Measurements from ENCODE around the gene NIPBL. TPM values are rescaled to one million over a fixed set of nuclear protein-coding genes. Genes with fewer than 3 reads are reported as not detected.
"Not testable (repeated sequence)": the region's sequence is repeated elsewhere in the genome, so short reads cannot be mapped to it uniquely, and the experiment has no call there.

Gene NIPBL
- polyA plus RNA-seq, 2 donors, result 10.9 to 16.1 TPM

GRCh38 chr5:36917358-36917757 lies 40.8 kb downstream of the NIPBL start:
- H3K4me1 ChIP-seq (ENCODE audit: control insufficient read depth in 2 of 2, insufficient read depth in 2 of 2, low read length in 1 of 2); H3K4me3 ChIP-seq (ENCODE audit: low read depth in 1 of 2, low read length in 2 of 2); H3K27ac ChIP-seq (ENCODE audit: low read depth in 2 of 2, low read length in 1 of 2); H3K9me3 ChIP-seq (ENCODE audit: control insufficient read depth in 2 of 2, insufficient read depth in 1 of 2, low read depth in 1 of 2, low read length in 1 of 2); H3K36me3 ChIP-seq (ENCODE audit: control insufficient read depth in 2 of 2, insufficient read depth in 2 of 2, low read length in 1 of 2); H3K27me3 ChIP-seq (ENCODE audit: control insufficient read depth in 1 of 2, insufficient read depth in 2 of 2, low read length in 2 of 2): not testable (repeated sequence)
- 66 to 74% methylated on average over 1 of the region's 1 CpG for WGBS, 2 donors

- H3K36me3 ChIP-seq (ENCODE audit: control insufficient read depth in 2 of 2, insufficient read depth in 2 of 2, low read length in 1 of 2), result no peaks in the 10 kb centered on the region
- no peaks in the 10 kb centered on the region for H3K27me3 ChIP-seq (ENCODE audit: control insufficient read depth in 1 of 2, insufficient read depth in 2 of 2, low read length in 2 of 2)
- 50 to 58% methylated on average over 2 of the region's 2 CpGs for WGBS, 2 donors
- no peaks in the 10 kb centered on the region for H3K9me3 ChIP-seq (ENCODE audit: control insufficient read depth in 2 of 2, insufficient read depth in 1 of 2, low read depth in 1 of 2, low read length in 1 of 2)
- H3K4me3 ChIP-seq (ENCODE audit: low read depth in 1 of 2, low read length in 2 of 2), result no peak overlapping the region
- H3K4me1 ChIP-seq (ENCODE audit: control insufficient read depth in 2 of 2, insufficient read depth in 2 of 2, low read length in 1 of 2), result no peaks in the 10 kb centered on the region
- H3K27ac ChIP-seq (ENCODE audit: low read depth in 2 of 2, low read length in 1 of 2), result no peak overlapping the region
Observed at GRCh38 chr5:36919238-36919637, 42.7 kb downstream of the NIPBL start.

GRCh38 chr5:36919650-36920049 lies 43.1 kb downstream of the NIPBL start:
- Histone ChIP-seq H3K9me3 (ENCODE audit: control insufficient read depth in 2 of 2, insufficient read depth in 1 of 2, low read depth in 1 of 2, low read length in 1 of 2) (no peaks in the 10 kb centered on the region), H3K4me3 (ENCODE audit: low read depth in 1 of 2, low read length in 2 of 2) (no peak overlapping the region), H3K4me1 (ENCODE audit: control insufficient read depth in 2 of 2, insufficient read depth in 2 of 2, low read length in 1 of 2) (no peaks in the 10 kb centered on the region), H3K27me3 (ENCODE audit: control insufficient read depth in 1 of 2, insufficient read depth in 2 of 2, low read length in 2 of 2) (no peaks in the 10 kb centered on the region), H3K27ac (ENCODE audit: low read depth in 2 of 2, low read length in 1 of 2) (no peak overlapping the region), H3K36me3 (ENCODE audit: control insufficient read depth in 2 of 2, insufficient read depth in 2 of 2, low read length in 1 of 2) (no peaks in the 10 kb centered on the region)

- no peaks in the 10 kb centered on the region for H3K27me3 ChIP-seq (ENCODE audit: control insufficient read depth in 1 of 2, insufficient read depth in 2 of 2, low read length in 2 of 2)
- H3K4me1 ChIP-seq (ENCODE audit: control insufficient read depth in 2 of 2, insufficient read depth in 2 of 2, low read length in 1 of 2), result no peaks in the 10 kb centered on the region
- H3K4me3 ChIP-seq (ENCODE audit: low read depth in 1 of 2, low read length in 2 of 2), result no peak overlapping the region
- H3K36me3 ChIP-seq (ENCODE audit: control insufficient read depth in 2 of 2, insufficient read depth in 2 of 2, low read length in 1 of 2), result no peaks in the 10 kb centered on the region
- 18 to 22% methylated on average over 1 of the region's 1 CpG for WGBS, 2 donors
- H3K27ac ChIP-seq (ENCODE audit: low read depth in 2 of 2, low read length in 1 of 2), result no peak overlapping the region
- no peaks in the 10 kb centered on the region for H3K9me3 ChIP-seq (ENCODE audit: control insufficient read depth in 2 of 2, insufficient read depth in 1 of 2, low read depth in 1 of 2, low read length in 1 of 2)
Observed at GRCh38 chr5:36928947-36929346, 52.4 kb downstream of the NIPBL start.

DNA sequence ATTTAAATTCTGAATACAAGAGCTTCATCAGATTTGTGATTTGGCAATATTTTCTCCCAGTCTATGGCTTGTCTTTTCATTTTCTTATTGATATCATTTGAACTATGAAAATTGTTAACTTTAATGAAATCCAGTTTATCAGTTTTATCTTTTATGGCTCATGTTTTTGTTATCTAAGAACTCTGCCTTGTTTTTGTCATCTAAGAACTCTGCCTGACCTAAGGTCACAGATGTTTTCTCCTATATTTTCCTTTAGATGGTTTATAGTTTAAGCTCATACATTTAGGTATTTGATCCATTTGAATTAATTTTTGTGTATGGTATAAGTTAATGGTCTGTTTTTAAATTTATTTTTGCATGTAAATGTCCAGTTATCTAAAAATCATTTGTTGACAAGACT lies 52.9 kb downstream of the NIPBL start:
- no peaks in the 10 kb centered on the region for H3K4me1 ChIP-seq (ENCODE audit: control insufficient read depth in 2 of 2, insufficient read depth in 2 of 2, low read length in 1 of 2)
- no peaks in the 10 kb centered on the region for H3K36me3 ChIP-seq (ENCODE audit: control insufficient read depth in 2 of 2, insufficient read depth in 2 of 2, low read length in 1 of 2)
- H3K9me3 ChIP-seq (ENCODE audit: control insufficient read depth in 2 of 2, insufficient read depth in 1 of 2, low read depth in 1 of 2, low read length in 1 of 2), result no peaks in the 10 kb centered on the region
- H3K27ac ChIP-seq (ENCODE audit: low read depth in 2 of 2, low read length in 1 of 2), result no peak overlapping the region
- H3K27me3 ChIP-seq (ENCODE audit: control insufficient read depth in 1 of 2, insufficient read depth in 2 of 2, low read length in 2 of 2), result no peaks in the 10 kb centered on the region
- H3K4me3 ChIP-seq (ENCODE audit: low read depth in 1 of 2, low read length in 2 of 2), result no peak overlapping the region

GRCh38 chr5:36932056-36932455 lies 55.5 kb downstream of the NIPBL start:
- 92 to 95% methylated on average over 4 of the region's 4 CpGs for WGBS, 2 donors
- H3K4me1 ChIP-seq (ENCODE audit: control insufficient read depth in 2 of 2, insufficient read depth in 2 of 2, low read length in 1 of 2), result no peaks in the 10 kb centered on the region
- no peaks in the 10 kb centered on the region for H3K9me3 ChIP-seq (ENCODE audit: control insufficient read depth in 2 of 2, insufficient read depth in 1 of 2, low read depth in 1 of 2, low read length in 1 of 2)
- no peak overlapping the region for H3K4me3 ChIP-seq (ENCODE audit: low read depth in 1 of 2, low read length in 2 of 2)
- no peaks in the 10 kb centered on the region for H3K36me3 ChIP-seq (ENCODE audit: control insufficient read depth in 2 of 2, insufficient read depth in 2 of 2, low read length in 1 of 2)
- no peak overlapping the region for H3K27ac ChIP-seq (ENCODE audit: low read depth in 2 of 2, low read length in 1 of 2)
- H3K27me3 ChIP-seq (ENCODE audit: control insufficient read depth in 1 of 2, insufficient read depth in 2 of 2, low read length in 2 of 2), result no peaks in the 10 kb centered on the region

DNA sequence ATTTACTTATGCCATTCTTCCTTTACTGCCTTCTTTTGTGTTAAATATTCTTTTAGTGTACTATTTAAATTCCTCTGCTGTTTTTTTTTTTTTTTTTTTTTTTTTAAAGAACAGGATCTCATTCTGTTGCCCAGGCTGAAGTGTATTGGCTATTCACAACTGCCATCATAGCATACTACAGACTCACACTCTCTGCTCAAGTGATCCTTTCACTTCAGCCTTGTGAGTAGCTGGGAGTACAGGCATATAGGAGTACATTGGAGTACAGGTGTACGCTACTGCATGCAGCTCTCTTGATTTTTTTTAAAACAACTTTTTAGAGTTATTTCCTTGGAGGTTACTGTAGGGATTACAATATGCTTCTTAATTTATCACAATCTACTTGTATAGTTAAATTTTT lies 56.1 kb downstream of the NIPBL start:
- WGBS, 2 donors, result 97% methylated on average over 1 of the region's 1 CpG
- Histone ChIP-seq H3K4me1 (ENCODE audit: control insufficient read depth in 2 of 2, insufficient read depth in 2 of 2, low read length in 1 of 2) (no peaks in the 10 kb centered on the region), H3K9me3 (ENCODE audit: control insufficient read depth in 2 of 2, insufficient read depth in 1 of 2, low read depth in 1 of 2, low read length in 1 of 2) (no peaks in the 10 kb centered on the region), H3K27ac (ENCODE audit: low read depth in 2 of 2, low read length in 1 of 2) (no peak overlapping the region), H3K27me3 (ENCODE audit: control insufficient read depth in 1 of 2, insufficient read depth in 2 of 2, low read length in 2 of 2) (no peaks in the 10 kb centered on the region), H3K36me3 (ENCODE audit: control insufficient read depth in 2 of 2, insufficient read depth in 2 of 2, low read length in 1 of 2) (no peaks in the 10 kb centered on the region), H3K4me3 (ENCODE audit: low read depth in 1 of 2, low read length in 2 of 2) (no peak overlapping the region)

DNA sequence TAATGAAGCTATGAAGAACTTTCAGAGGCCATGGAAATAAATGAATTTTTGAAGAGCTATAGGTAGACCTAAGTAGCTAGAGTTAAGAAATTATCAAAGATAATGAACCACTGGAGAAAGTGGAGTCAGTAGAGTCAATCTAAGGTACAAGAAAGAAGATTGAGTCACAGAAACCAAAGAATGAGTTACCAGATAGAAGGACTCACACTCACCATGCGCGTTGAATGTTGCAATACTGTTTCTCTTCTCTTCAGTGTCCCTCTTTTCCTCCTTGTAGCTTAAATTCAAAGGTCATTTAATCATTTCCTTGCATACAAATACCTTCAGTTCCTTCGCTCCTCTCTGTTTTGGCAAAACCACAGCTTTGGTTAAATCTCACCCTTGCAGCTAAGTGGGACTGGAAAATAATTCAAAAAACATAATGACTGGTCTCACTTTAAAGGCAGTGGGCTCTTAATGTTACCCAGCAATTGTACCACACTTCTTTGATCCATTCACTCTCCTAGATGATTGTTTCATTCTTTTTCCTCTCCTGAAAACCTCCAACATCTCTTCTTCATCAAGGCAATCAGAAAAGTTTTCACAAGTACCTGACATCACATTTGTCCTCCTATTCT lies 58.3 kb downstream of the NIPBL start:
- no peaks in the 10 kb centered on the region for H3K27me3 ChIP-seq (ENCODE audit: control insufficient read depth in 1 of 2, insufficient read depth in 2 of 2, low read length in 2 of 2)
- H3K9me3 ChIP-seq (ENCODE audit: control insufficient read depth in 2 of 2, insufficient read depth in 1 of 2, low read depth in 1 of 2, low read length in 1 of 2), result no peaks in the 10 kb centered on the region
- WGBS, 2 donors, result 89 to 90% methylated on average over 3 of the region's 3 CpGs

GRCh38 chr5:36935805-36936204 lies 59.2 kb downstream of the NIPBL start:
- H3K4me1 ChIP-seq (ENCODE audit: control insufficient read depth in 2 of 2, insufficient read depth in 2 of 2, low read length in 1 of 2), result peaks cover 0 to 2% of the 10 kb centered on the region in 2 donors
- H3K36me3 ChIP-seq (ENCODE audit: control insufficient read depth in 2 of 2, insufficient read depth in 2 of 2, low read length in 1 of 2), result no peaks in the 10 kb centered on the region

More for the DNA sequence above, 58.3 kb downstream of the NIPBL start:
- Histone ChIP-seq H3K4me1 (ENCODE audit: control insufficient read depth in 2 of 2, insufficient read depth in 2 of 2, low read length in 1 of 2) (peaks cover 0 to 2% of the 10 kb centered on the region in 2 donors), H3K36me3 (ENCODE audit: control insufficient read depth in 2 of 2, insufficient read depth in 2 of 2, low read length in 1 of 2) (no peaks in the 10 kb centered on the region), H3K4me3 (ENCODE audit: low read depth in 1 of 2, low read length in 2 of 2) (no peak overlapping the region), H3K27ac (ENCODE audit: low read depth in 2 of 2, low read length in 1 of 2) (no peak overlapping the region)

GRCh38 chr5:36936309-36936708 lies 59.7 kb downstream of the NIPBL start:
- H3K27me3 ChIP-seq (ENCODE audit: control insufficient read depth in 1 of 2, insufficient read depth in 2 of 2, low read length in 2 of 2), result no peaks in the 10 kb centered on the region
- peaks cover 0 to 2% of the 10 kb centered on the region in 2 donors for H3K4me1 ChIP-seq (ENCODE audit: control insufficient read depth in 2 of 2, insufficient read depth in 2 of 2, low read length in 1 of 2)
- H3K27ac ChIP-seq (ENCODE audit: low read depth in 2 of 2, low read length in 1 of 2), result no peak overlapping the region
- H3K36me3 ChIP-seq (ENCODE audit: control insufficient read depth in 2 of 2, insufficient read depth in 2 of 2, low read length in 1 of 2), result no peaks in the 10 kb centered on the region
- no peak overlapping the region for H3K4me3 ChIP-seq (ENCODE audit: low read depth in 1 of 2, low read length in 2 of 2)
- 79 to 83% methylated on average over 3 of the region's 3 CpGs for WGBS, 2 donors
- H3K9me3 ChIP-seq (ENCODE audit: control insufficient read depth in 2 of 2, insufficient read depth in 1 of 2, low read depth in 1 of 2, low read length in 1 of 2), result no peaks in the 10 kb centered on the region

More at GRCh38 chr5:36935805-36936204, 59.2 kb downstream of the NIPBL start:
- Histone ChIP-seq H3K27me3 (ENCODE audit: control insufficient read depth in 1 of 2, insufficient read depth in 2 of 2, low read length in 2 of 2) (no peaks in the 10 kb centered on the region), H3K27ac (ENCODE audit: low read depth in 2 of 2, low read length in 1 of 2) (no peak overlapping the region), H3K4me3 (ENCODE audit: low read depth in 1 of 2, low read length in 2 of 2) (no peak overlapping the region), H3K9me3 (ENCODE audit: control insufficient read depth in 2 of 2, insufficient read depth in 1 of 2, low read depth in 1 of 2, low read length in 1 of 2) (no peaks in the 10 kb centered on the region)
- WGBS, 2 donors, result 97% methylated on average over 1 of the region's 1 CpG

Measured in esophagus (tissue), 2 donors.